Activated CD4-positive, alpha-beta T cell treated with anti-CD3 and anti-CD28 coated beads for 24 hours (primary cell): ENCODE data around the gene HNRNPK.
"Not testable (repeated sequence)": the region's sequence is repeated elsewhere in the genome, so short reads cannot be mapped to it uniquely, and the experiment has no call there.

ENCODE experiments used
- DNase-seq, 2 donors: peaks; one replicate each; pipeline ENCODE4 v3.0.0-alpha.2; 2020; ENCODE audit warnings: low read depth in 2 of 2

HNRNPK gene

GRCh38 chr9:83977196-83977595 is 2.8 kb downstream of the HNRNPK start:
- no peak for DNase-seq

GRCh38 chr9:83976372-83976771 is 3.6 kb downstream of the HNRNPK start:
- DNase-seq, result no peak

GRCh38 chr9:83975300-83975699 is 4.7 kb downstream of the HNRNPK start:
- DNase-seq, result no peak

GRCh38 chr9:83972286-83972685 is 7.7 kb downstream of the HNRNPK start:
- no peak for DNase-seq

GRCh38 chr9:83971485-83971884 is 8.5 kb downstream of the HNRNPK start:
- DNase-seq, result no peak

GRCh38 chr9:83969602-83970001 is 10.4 kb downstream of the HNRNPK start:
- no peak for DNase-seq

GRCh38 chr9:83967073-83967472 is 12.9 kb downstream of the HNRNPK start:
- no peak for DNase-seq

GRCh38 chr9:83966209-83966582 is 13.8 kb downstream of the HNRNPK start:
- no peak for DNase-seq

- DNase-seq, result no peak
These were observed 14.4 kb downstream of the HNRNPK start for GRCh38 chr9:83965350-83966208.

- DNase-seq, result no peak
These were observed 15.1 kb downstream of the HNRNPK start for GRCh38 chr9:83964973-83965349.

- no peak for DNase-seq
These were observed 17.9 kb downstream of the HNRNPK start for GRCh38 chr9:83962165-83962564.

- DNase-seq, result no peak
These were observed 19.0 kb downstream of the HNRNPK start for GRCh38 chr9:83960991-83961390.

GRCh38 chr9:83959061-83959460 is 21.0 kb downstream of the HNRNPK start:
- DNase-seq, result no peak

GRCh38 chr9:83957248-83957513 is 22.8 kb downstream of the HNRNPK start:
- DNase-seq, result no peak

GRCh38 chr9:83956436-83957247 is 23.4 kb downstream of the HNRNPK start:
- DNase-seq, result peak in 1 of 2 donors; percentile 54

- DNase-seq, result no peak
These were observed 24.0 kb downstream of the HNRNPK start for GRCh38 chr9:83956086-83956435.

GRCh38 chr9:83948096-83948495 is 31.9 kb downstream of the HNRNPK start:
- DNase-seq, result not testable (repeated sequence)

- DNase-seq, result no peak
These were observed 39.3 kb downstream of the HNRNPK start for GRCh38 chr9:83940590-83941303.

- DNase-seq, result peak in 1 of 2 donors; percentile 21
These were observed 42.1 kb downstream of the HNRNPK start for GRCh38 chr9:83937861-83938455.

- no peak for DNase-seq
These were observed 43.5 kb downstream of the HNRNPK start for GRCh38 chr9:83936523-83936922.

GRCh38 chr9:83935276-83935935 is 44.6 kb downstream of the HNRNPK start:
- DNase-seq, result no peak
